Measurements from ENCODE around the gene VNN1.

The VNN1 gene

GRCh38 chr6:132758689-132759088 lies 44.8 kb upstream of the VNN1 start:
- Histone ChIP-seq H3K4me1 (ENCODE audit: insufficient read depth, low read length) (0 out of 2 replicates have a peak, but pooled peaks cover 7% of the 10 kb centered on the region), H3K4me3 (ENCODE audit: low read depth in 1 of 2, low read length in 2 of 2) (no peak overlapping the region), H3K27ac (ENCODE audit: low read length) (no peak overlapping the region), H2AFZ (ENCODE audit: low read depth, low read length) (no peak overlapping the region), H3K9me3 (ENCODE audit: insufficient read depth, low read length, severe bottlenecking) (no peaks in the 10 kb centered on the region), H4K20me1 (ENCODE audit: insufficient read depth, low read length) (no peaks in the 10 kb centered on the region), H3K36me3 (ENCODE audit: insufficient read depth, low read length) (no peaks in the 10 kb centered on the region), H3K4me2 (ENCODE audit: insufficient read depth, low read length) (no peak overlapping the region), H3K9ac (ENCODE audit: low read depth, low read length) (no peak overlapping the region), H3K79me2 (ENCODE audit: insufficient read depth, low read length) (no peaks in the 10 kb centered on the region), H3K27me3 (ENCODE audit: insufficient read depth, low read length, poor library complexity) (no peaks in the 10 kb centered on the region)
- TF ChIP-seq, protein P1, sequence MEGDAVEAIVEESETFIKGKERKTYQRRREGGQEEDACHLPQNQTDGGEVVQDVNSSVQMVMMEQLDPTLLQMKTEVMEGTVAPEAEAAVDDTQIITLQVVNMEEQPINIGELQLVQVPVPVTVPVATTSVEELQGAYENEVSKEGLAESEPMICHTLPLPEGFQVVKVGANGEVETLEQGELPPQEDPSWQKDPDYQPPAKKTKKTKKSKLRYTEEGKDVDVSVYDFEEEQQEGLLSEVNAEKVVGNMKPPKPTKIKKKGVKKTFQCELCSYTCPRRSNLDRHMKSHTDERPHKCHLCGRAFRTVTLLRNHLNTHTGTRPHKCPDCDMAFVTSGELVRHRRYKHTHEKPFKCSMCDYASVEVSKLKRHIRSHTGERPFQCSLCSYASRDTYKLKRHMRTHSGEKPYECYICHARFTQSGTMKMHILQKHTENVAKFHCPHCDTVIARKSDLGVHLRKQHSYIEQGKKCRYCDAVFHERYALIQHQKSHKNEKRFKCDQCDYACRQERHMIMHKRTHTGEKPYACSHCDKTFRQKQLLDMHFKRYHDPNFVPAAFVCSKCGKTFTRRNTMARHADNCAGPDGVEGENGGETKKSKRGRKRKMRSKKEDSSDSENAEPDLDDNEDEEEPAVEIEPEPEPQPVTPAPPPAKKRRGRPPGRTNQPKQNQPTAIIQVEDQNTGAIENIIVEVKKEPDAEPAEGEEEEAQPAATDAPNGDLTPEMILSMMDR (IDR thresholded peaks at IDR 0.05; ENCODE audit: borderline replicate concordance, extremely low read depth, low read length, poor library complexity, severe bottlenecking), result no peak
- TF ChIP-seq EZH2 (IDR thresholded peaks at IDR 0.05; ENCODE audit: borderline replicate concordance, low read depth, low read length, severe bottlenecking), result no peak
- DNase-seq (no peak), ATAC-seq (ENCODE audit: insufficient read depth, low read depth) (no peak)

DNA sequence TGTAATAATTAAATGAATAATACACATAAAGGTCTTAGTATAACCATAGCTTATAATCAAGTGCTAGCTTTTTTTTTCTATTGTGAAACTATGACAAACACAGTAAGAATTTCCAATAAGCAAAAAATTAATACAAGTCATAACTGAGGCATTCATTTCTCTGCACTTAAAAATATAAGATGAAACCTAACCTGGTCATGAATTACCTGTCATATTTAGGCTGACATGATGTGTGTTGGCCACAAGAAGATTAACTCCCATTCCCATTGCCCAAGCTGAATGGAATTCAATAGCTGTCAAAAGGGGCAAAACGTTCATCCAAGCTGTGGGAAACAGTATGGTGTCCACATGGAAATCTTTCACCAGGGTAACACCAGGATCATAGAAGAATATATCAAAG lies 38.4 kb upstream of the VNN1 start:
- Histone ChIP-seq H3K27me3 (ENCODE audit: insufficient read depth, low read length, poor library complexity) (no peaks in the 10 kb centered on the region), H3K79me2 (ENCODE audit: insufficient read depth, low read length) (no peaks in the 10 kb centered on the region), H4K20me1 (ENCODE audit: insufficient read depth, low read length) (no peaks in the 10 kb centered on the region), H3K9ac (ENCODE audit: low read depth, low read length) (no peak overlapping the region), H3K9me3 (ENCODE audit: insufficient read depth, low read length, severe bottlenecking) (no peaks in the 10 kb centered on the region), H3K27ac (ENCODE audit: low read length) (no peak overlapping the region), H3K4me3 (ENCODE audit: low read depth in 1 of 2, low read length in 2 of 2) (no peak overlapping the region), H3K4me2 (ENCODE audit: insufficient read depth, low read length) (no peak overlapping the region), H3K36me3 (ENCODE audit: insufficient read depth, low read length) (no peaks in the 10 kb centered on the region), H2AFZ (ENCODE audit: low read depth, low read length) (no peak overlapping the region), H3K4me1 (ENCODE audit: insufficient read depth, low read length) (no peaks in the 10 kb centered on the region)
- TF ChIP-seq, protein P1 (IDR thresholded peaks at IDR 0.05; ENCODE audit: borderline replicate concordance, extremely low read depth, low read length, poor library complexity, severe bottlenecking), result no peak
- TF ChIP-seq EZH2 (IDR thresholded peaks at IDR 0.05; ENCODE audit: borderline replicate concordance, low read depth, low read length, severe bottlenecking), result no peak
- ATAC-seq (ENCODE audit: insufficient read depth, low read depth) (no peak), DNase-seq (no peak)

DNA sequence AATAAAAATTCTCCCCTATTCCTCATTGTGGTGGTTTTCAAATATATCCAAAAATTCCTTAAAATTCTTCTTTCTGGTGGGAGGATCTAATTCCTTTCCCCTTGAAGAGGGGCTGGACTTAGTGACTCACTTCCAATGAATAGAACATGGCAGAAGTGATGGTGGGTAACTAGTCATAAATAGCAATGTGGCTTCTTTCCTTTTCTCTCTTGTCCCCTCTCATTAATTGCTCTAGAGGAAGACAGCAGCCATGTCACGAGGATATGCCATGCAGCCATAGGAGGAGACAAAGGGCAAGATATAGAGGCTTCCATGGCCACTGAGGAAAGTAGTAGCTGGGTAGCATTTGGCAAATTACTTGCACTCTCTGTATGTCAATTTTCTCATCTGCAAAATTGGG lies 38.0 kb upstream of the VNN1 start:
- no peaks in the 10 kb centered on the region for H4K20me1 ChIP-seq (ENCODE audit: insufficient read depth, low read length)
- no peaks in the 10 kb centered on the region for H3K4me1 ChIP-seq (ENCODE audit: insufficient read depth, low read length)
- no peaks in the 10 kb centered on the region for H3K79me2 ChIP-seq (ENCODE audit: insufficient read depth, low read length)
- no peak for TF ChIP-seq EZH2 (IDR thresholded peaks at IDR 0.05; ENCODE audit: borderline replicate concordance, low read depth, low read length, severe bottlenecking)
- TF ChIP-seq, protein P1 (IDR thresholded peaks at IDR 0.05; ENCODE audit: borderline replicate concordance, extremely low read depth, low read length, poor library complexity, severe bottlenecking), result no peak
- no peaks in the 10 kb centered on the region for H3K27me3 ChIP-seq (ENCODE audit: insufficient read depth, low read length, poor library complexity)
- H3K4me2 ChIP-seq (ENCODE audit: insufficient read depth, low read length), result no peak overlapping the region
- no peak overlapping the region for H2AFZ ChIP-seq (ENCODE audit: low read depth, low read length)
- no peak overlapping the region for H3K27ac ChIP-seq (ENCODE audit: low read length)
- no peak overlapping the region for H3K9ac ChIP-seq (ENCODE audit: low read depth, low read length)
- no peaks in the 10 kb centered on the region for H3K36me3 ChIP-seq (ENCODE audit: insufficient read depth, low read length)
- DNase-seq, result no peak
- no peak for ATAC-seq (ENCODE audit: insufficient read depth, low read depth)
- H3K4me3 ChIP-seq (ENCODE audit: low read depth in 1 of 2, low read length in 2 of 2), result no peak overlapping the region
- H3K9me3 ChIP-seq (ENCODE audit: insufficient read depth, low read length, severe bottlenecking), result no peaks in the 10 kb centered on the region

DNA sequence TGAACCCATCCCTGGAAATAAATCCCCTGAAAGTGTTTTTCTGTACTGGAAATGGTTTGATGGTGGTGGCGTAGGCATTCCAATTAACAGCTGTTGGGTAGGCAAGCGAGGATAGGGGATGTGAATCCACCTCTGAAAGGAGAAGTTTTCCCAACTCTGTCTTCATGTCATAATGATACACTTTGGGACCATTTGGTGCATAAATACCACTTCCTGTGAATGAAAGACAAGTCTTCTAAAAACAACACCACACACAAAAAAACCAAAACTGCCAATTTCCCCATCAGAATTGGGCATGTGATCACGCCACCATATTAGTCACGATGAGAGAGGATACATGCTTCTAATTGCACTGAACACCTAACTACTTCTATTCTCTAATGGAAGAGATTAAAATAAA lies 37.5 kb upstream of the VNN1 start:
- ATAC-seq (ENCODE audit: insufficient read depth, low read depth), result no peak

More for the DNA sequence above, 37.5 kb upstream of the VNN1 start:
- Histone ChIP-seq H3K27ac (ENCODE audit: low read length) (no peak overlapping the region), H3K36me3 (ENCODE audit: insufficient read depth, low read length) (no peaks in the 10 kb centered on the region), H3K4me1 (ENCODE audit: insufficient read depth, low read length) (no peaks in the 10 kb centered on the region), H3K4me2 (ENCODE audit: insufficient read depth, low read length) (no peak overlapping the region), H3K79me2 (ENCODE audit: insufficient read depth, low read length) (no peaks in the 10 kb centered on the region), H2AFZ (ENCODE audit: low read depth, low read length) (no peak overlapping the region), H4K20me1 (ENCODE audit: insufficient read depth, low read length) (no peaks in the 10 kb centered on the region), H3K4me3 (ENCODE audit: low read depth in 1 of 2, low read length in 2 of 2) (no peak overlapping the region), H3K27me3 (ENCODE audit: insufficient read depth, low read length, poor library complexity) (no peaks in the 10 kb centered on the region), H3K9me3 (ENCODE audit: insufficient read depth, low read length, severe bottlenecking) (no peaks in the 10 kb centered on the region), H3K9ac (ENCODE audit: low read depth, low read length) (no peak overlapping the region)
- no peak for TF ChIP-seq EZH2 (IDR thresholded peaks at IDR 0.05; ENCODE audit: borderline replicate concordance, low read depth, low read length, severe bottlenecking)
- TF ChIP-seq, protein P1 (IDR thresholded peaks at IDR 0.05; ENCODE audit: borderline replicate concordance, extremely low read depth, low read length, poor library complexity, severe bottlenecking), result no peak
- DNase-seq, result no peak

Data from DND-41 (cell line).